Neural progenitor cell (in vitro differentiated cells): Measurements from ENCODE around the gene SLC39A1.
"Not testable (repeated sequence)": the region's sequence is repeated elsewhere in the genome, so short reads cannot be mapped to it uniquely, and the experiment has no call there.

Source experiments
- CTCF ChIP-seq: fragments of 200-600 bp; sonication (generic); IDR thresholded peaks from 2 replicates; pipeline ENCODE4 v1.5.1; 2017; ENCODE audit warnings: antibody characterized with exemption, mild to moderate bottlenecking
- EZH2 ChIP-seq: fragments of 200-600 bp; sonication (generic); IDR thresholded peaks from 2 replicates; pipeline ENCODE4 v1.6.1; 2017; ENCODE audit warnings: antibody characterized with exemption, mild to moderate bottlenecking, moderate library complexity
- EZH2phosphoT487 ChIP-seq: fragments of 200-600 bp; sonication (generic); IDR thresholded peaks from 2 replicates; pipeline ENCODE4 v1.6.1; 2017; ENCODE audit warnings: antibody characterized with exemption

- not testable (repeated sequence) for TF ChIP-seq CTCF, EZH2, EZH2phosphoT487
Observed at GRCh38 chr1:153996882-153997281, 33.5 kb upstream of the SLC39A1 start.
